ENCODE measurements around the gene LCN6.

Gene LCN6

DNA sequence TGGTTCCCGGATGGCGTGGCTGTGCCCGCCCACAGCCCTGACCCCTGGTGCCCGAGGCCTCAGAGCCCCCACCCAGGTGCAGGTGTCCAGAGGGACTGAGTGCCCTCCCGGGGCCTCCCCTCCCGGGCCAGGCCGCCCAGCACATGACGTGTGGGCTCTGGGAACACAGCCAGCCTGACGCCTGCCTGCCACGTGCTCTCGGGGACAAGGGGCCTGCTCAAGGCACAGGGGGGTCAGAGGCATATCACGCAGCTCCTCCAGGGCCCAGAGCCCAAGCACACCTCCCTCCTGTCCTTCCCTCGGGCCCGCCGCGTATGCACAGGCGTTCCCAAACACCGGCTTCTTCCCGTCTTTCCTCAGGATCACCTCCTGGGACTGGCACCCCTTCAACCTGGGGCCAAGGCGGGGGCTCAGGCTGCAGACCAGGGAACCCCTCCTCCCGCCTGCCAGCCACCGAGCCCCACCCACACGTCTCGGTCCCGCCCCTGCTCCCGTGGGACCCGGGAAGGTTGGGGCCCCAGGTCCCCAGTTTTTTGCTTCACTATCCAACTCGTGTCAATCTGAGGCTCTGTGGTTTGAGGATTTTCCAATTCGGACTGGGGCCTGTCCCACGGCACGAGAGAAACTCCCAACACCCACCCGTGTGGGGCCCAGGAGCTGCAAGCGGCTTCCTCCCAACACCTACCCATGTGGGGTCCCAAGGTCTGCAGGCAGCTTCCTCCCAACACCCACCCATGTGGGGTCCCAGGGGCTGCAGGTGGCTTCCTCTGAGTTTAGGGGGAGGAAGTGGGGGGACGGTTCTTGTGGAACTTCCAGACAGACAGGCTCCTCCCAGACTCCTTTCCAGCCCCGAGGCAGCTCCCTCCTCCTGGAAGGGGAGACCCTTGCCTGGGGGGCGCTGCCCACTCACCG lies 7.1 kb downstream of the LCN6 start:
- TF ChIP-seq, protein P1, sequence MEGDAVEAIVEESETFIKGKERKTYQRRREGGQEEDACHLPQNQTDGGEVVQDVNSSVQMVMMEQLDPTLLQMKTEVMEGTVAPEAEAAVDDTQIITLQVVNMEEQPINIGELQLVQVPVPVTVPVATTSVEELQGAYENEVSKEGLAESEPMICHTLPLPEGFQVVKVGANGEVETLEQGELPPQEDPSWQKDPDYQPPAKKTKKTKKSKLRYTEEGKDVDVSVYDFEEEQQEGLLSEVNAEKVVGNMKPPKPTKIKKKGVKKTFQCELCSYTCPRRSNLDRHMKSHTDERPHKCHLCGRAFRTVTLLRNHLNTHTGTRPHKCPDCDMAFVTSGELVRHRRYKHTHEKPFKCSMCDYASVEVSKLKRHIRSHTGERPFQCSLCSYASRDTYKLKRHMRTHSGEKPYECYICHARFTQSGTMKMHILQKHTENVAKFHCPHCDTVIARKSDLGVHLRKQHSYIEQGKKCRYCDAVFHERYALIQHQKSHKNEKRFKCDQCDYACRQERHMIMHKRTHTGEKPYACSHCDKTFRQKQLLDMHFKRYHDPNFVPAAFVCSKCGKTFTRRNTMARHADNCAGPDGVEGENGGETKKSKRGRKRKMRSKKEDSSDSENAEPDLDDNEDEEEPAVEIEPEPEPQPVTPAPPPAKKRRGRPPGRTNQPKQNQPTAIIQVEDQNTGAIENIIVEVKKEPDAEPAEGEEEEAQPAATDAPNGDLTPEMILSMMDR (conservative IDR thresholded peaks at IDR 0.05; ENCODE audit: low read length), result no peak
- no peak for DNase-seq (ENCODE audit: low read depth)
- H3K4me3 ChIP-seq (ENCODE audit: low read length), result no peak overlapping the region

DNA sequence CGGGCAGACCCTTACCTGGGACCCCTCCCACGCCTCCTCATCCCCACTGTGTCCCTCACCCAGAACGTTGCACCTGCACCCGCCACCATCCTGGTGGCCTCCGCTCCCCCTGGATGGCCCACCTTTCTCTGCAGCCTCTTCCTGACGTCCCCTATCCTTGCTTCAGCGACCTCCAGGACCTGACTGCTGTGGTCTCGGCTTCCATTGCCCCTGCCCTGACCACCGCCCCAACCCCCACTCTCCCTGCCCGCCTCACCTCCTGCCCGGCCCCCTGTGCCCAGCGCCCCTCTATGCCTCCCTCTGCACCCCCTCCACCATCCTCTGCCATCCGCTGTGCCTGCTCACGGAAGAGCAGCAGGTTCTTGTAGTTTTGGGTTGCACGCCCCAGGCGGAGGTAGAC lies 7.8 kb downstream of the LCN6 start:
- DNase-seq (ENCODE audit: low read depth), result no peak
- H3K4me3 ChIP-seq (ENCODE audit: low read length), result no peak overlapping the region
- TF ChIP-seq, protein P1 (conservative IDR thresholded peaks at IDR 0.05; ENCODE audit: low read length), result no peak

DNA sequence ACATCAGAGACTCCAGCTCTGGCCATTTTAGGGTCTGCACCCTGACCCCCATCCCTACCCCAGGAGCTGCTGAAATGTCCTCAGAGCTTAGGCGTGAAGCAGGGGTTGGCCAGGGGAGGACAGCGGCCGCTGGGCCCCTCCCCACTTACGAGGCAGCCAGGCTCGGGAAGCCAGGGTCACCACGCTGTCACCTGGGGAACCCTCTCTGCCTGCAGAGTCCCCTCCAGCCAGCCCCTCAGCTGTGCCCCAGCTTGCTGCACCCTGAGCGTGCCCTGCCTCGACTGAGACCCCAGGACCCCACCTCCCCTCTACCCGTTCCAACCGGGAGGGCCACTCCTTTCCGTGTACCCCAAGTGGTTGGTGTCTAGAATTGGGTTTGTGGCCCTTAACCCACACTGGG lies 8.3 kb downstream of the LCN6 start:
- no peak overlapping the region for H3K4me3 ChIP-seq (ENCODE audit: low read length)
- no peak for DNase-seq (ENCODE audit: low read depth)
- TF ChIP-seq, protein P1 (conservative IDR thresholded peaks at IDR 0.05; ENCODE audit: low read length), result no peak

DNA sequence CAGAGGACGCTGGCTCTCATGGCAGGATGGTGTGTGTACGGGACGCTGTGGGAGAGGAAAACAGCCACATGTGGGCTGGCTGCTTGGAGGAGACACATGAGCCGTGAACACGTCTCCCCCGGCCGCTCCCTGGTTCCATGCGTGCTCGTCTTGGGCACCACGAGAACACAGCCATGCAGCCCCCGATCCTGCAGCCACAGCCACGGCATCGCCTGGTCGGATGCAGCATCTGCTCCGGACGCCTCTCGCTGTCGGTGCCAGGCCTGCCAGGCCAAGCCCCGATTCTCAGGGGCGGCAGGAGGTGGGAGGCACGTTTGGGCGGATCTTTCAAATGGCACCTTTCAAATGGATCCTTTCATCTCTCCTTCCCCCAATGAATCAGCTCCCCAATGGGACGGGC lies 8.8 kb downstream of the LCN6 start:
- no peak for DNase-seq (ENCODE audit: low read depth)
- H3K4me3 ChIP-seq (ENCODE audit: low read length), result no peak overlapping the region
- TF ChIP-seq, protein P1 (conservative IDR thresholded peaks at IDR 0.05; ENCODE audit: low read length), result no peak

DNA sequence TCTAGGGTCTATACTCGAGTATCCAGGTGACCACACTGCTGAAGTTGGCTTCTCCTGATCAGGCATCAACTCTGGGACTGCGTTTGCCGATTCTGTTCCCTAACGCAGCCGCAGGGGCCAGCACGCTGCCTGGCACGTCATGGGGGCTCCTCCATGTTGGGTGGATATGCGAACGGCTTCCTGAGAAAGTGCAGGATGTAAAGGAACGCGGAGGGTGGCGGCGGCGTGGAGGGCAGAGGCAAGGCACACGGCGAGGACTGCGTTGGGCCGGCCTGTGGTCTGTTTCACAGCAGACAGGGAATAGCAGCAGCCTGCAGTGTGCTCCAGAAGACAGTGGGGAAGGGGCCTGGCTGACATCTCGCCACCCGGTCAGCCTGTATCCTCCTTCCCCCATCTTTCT lies 9.4 kb downstream of the LCN6 start:
- TF ChIP-seq, protein P1 (conservative IDR thresholded peaks at IDR 0.05; ENCODE audit: low read length), result no peak
- no peak overlapping the region for H3K4me3 ChIP-seq (ENCODE audit: low read length)
- DNase-seq (ENCODE audit: low read depth), result no peak

DNA sequence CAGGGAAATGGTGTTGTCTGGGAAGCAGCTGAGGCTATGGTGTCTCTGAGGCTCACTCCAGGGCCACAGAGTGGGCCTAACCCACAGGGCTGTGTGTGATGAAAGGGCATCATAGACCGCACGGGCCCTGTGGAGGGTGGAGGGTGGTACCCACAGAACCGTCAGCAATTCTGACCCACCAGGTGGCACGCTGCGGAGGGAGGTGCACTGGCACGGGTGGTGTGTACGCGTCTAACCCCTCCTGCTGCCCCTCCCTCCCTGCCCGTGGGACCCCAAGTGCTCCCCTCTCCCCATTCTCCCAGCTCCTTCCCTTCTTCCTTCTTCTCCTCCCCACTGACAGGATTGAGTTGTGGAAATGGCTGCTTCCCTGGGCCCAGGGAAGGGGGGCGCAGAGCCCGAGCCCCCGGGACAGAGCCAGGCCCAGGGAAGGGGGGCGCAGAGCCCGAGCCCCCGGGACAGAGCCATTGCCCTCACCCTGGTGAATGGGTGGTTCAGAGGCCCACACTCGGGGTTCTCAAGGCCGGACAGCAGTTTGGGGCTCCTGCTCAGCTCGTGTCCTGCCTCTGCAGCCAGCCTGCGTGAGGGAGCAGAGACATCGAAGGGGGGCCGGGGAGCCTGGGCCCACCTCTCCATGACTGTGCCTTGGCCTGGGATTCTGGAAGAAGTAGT lies 12.4 kb downstream of the LCN6 start:
- H3K4me3 ChIP-seq (ENCODE audit: low read length), result no peak overlapping the region
- TF ChIP-seq, protein P1 (conservative IDR thresholded peaks at IDR 0.05; ENCODE audit: low read length), result no peak
- no peak for DNase-seq (ENCODE audit: low read depth)

Data from AG10803 (cell line).